HepG2 (cell line): Measurements from ENCODE around the gene SLC25A33. TPM values are rescaled to one million over a fixed set of nuclear protein-coding genes. Genes with fewer than 3 reads are reported as not detected.

Source experiments
- ADNP ChIP-seq: sonication (generic); formaldehyde crosslinking; IDR thresholded peaks from 2 replicates; pipeline ENCODE4 v1.4.0; 2020; ENCODE audit warnings: missing genetic modification reagents
- AHR ChIP-seq: IDR thresholded peaks from 2 replicates; pipeline ENCODE4 v1.6.1; 2018; ENCODE audit warnings: missing genetic modification reagents, missing compliant biosample characterization
- ARNT2 ChIP-seq: sonication (generic); formaldehyde crosslinking; IDR thresholded peaks from 2 replicates; pipeline ENCODE4 v1.8.0; 2022; ENCODE audit warnings: mild to moderate bottlenecking, low read depth, missing genetic modification reagents, moderate library complexity
- BCL3 ChIP-seq: sonication (generic); formaldehyde crosslinking; IDR thresholded peaks from 2 replicates; pipeline ENCODE4 v1.5.1; 2020; ENCODE audit warnings: mild to moderate bottlenecking, missing genetic modification reagents, moderate library complexity
- CEBPG ChIP-seq: IDR thresholded peaks from 2 replicates; pipeline ENCODE4 v1.6.1; 2016
- CSRNP2 ChIP-seq: sonication (generic); formaldehyde crosslinking; conservative IDR thresholded peaks from 2 replicates; pipeline ENCODE4 v1.8.0; 2022; ENCODE audit warnings: low read depth, missing genetic modification reagents
- HOXA5 ChIP-seq: sonication (generic); formaldehyde crosslinking; IDR thresholded peaks from 2 replicates; pipeline ENCODE4 v1.4.0; 2020; ENCODE audit warnings: missing genetic modification reagents
- KLF12 ChIP-seq: sonication (generic); formaldehyde crosslinking; IDR thresholded peaks from 2 replicates; pipeline ENCODE4 v1.4.0; 2020; ENCODE audit warnings: missing genetic modification reagents, borderline replicate concordance
- NFE2 ChIP-seq: sonication (generic); formaldehyde crosslinking; IDR thresholded peaks from 2 replicates; pipeline ENCODE4 v1.4.0; 2020; ENCODE audit warnings: missing genetic modification reagents
- PAF1 ChIP-seq: IDR thresholded peaks from 2 replicates; pipeline ENCODE4 v1.6.1; 2016; ENCODE audit warnings: missing genetic modification reagents, missing compliant biosample characterization
- RXRA ChIP-seq: sonication (generic); formaldehyde crosslinking; IDR thresholded peaks from 2 replicates; pipeline ENCODE4 v1.5.1; 2020; ENCODE audit warnings: missing genetic modification reagents
- SCMH1 ChIP-seq: sonication (generic); formaldehyde crosslinking; IDR thresholded peaks from 2 replicates; pipeline ENCODE4 v1.9.0; 2021; ENCODE audit warnings: missing genetic modification reagents, mild to moderate bottlenecking, borderline replicate concordance
- SRF ChIP-seq: IDR thresholded peaks from 2 replicates; pipeline ENCODE4 v1.6.1; 2011; ENCODE audit warnings: mild to moderate bottlenecking, low read depth, low read length, moderate library complexity
- TAF15 ChIP-seq: fragments of 200-400 bp; formaldehyde crosslinking; IDR thresholded peaks from one replicate; pipeline ENCODE4 v1.6.1; 2018; ENCODE audit warnings: mild to moderate bottlenecking, low read depth, low read length; ENCODE audit not compliant: poor library complexity, severe bottlenecking
- TFDP2 ChIP-seq: sonication (generic); formaldehyde crosslinking; IDR thresholded peaks from 2 replicates; pipeline ENCODE4 v1.4.0; 2020; ENCODE audit warnings: missing genetic modification reagents
- ZBTB26 ChIP-seq: IDR thresholded peaks from 2 replicates; pipeline ENCODE4 v1.6.1; 2016; ENCODE audit warnings: missing compliant biosample characterization, missing genetic modification reagents, borderline replicate concordance
- ZMAT3 ChIP-seq: sonication (generic); formaldehyde crosslinking; conservative IDR thresholded peaks from 2 replicates; pipeline ENCODE4 v1.7.0; 2021; ENCODE audit warnings: missing genetic modification reagents
- ZNF264 ChIP-seq: sonication (generic); formaldehyde crosslinking; IDR thresholded peaks from 2 replicates; pipeline ENCODE4 v1.4.0; 2020; ENCODE audit warnings: missing genetic modification reagents
- ZNF354B ChIP-seq: sonication (generic); formaldehyde crosslinking; IDR thresholded peaks from 2 replicates; pipeline ENCODE4 v1.8.0; 2022; ENCODE audit warnings: mild to moderate bottlenecking, missing genetic modification reagents
- ZNF567 ChIP-seq: sonication (generic); formaldehyde crosslinking; IDR thresholded peaks from 2 replicates; pipeline ENCODE4 v1.8.1; 2023; ENCODE audit warnings: mild to moderate bottlenecking, missing genetic modification reagents, borderline replicate concordance
- ZNF607 ChIP-seq: sonication (generic); formaldehyde crosslinking; IDR thresholded peaks from 2 replicates; pipeline ENCODE4 v1.5.1; 2020; ENCODE audit warnings: missing genetic modification reagents, mild to moderate bottlenecking, borderline replicate concordance
- ZNF878 ChIP-seq: sonication (generic); formaldehyde crosslinking; IDR thresholded peaks from 2 replicates; pipeline ENCODE4 v1.8.1; 2023; ENCODE audit warnings: mild to moderate bottlenecking, missing genetic modification reagents, moderate library complexity
- polyA plus RNA-seq, 8 experiments: library from polyadenylated mRNA; depleted of rRNA in 3 of 8; stranded (reverse) in 7 of 8; unstranded in 1 of 8; fragments of >200 nt; fragmentation: Illumina TruSeq in 4 of 8; extraction: Trizol in 4 of 8; gene quantifications; 2 replicates each; pipeline versions ENCODE4 v1.2.1 to v1.2.3, GENCODE V29; 2011 to 2016; ENCODE audit warnings: low read depth in 4 of 8, missing spikeins in 1 of 8, mixed read lengths in 1 of 8; ENCODE audit not compliant: insufficient read depth in 1 of 8
- total RNA-seq, 5 experiments: library from RNA; depleted of rRNA; stranded (reverse); fragments of >200 nt; fragmentation: Illumina TruSeq; extraction: Trizol; gene quantifications; 2 replicates each; pipeline ENCODE4 v1.2.3, GENCODE V29; 2016; ENCODE audit warnings: low read depth in 1 of 5
- TF ChIP-seq, protein P1 (sequence below): sonication (generic); formaldehyde crosslinking; conservative IDR thresholded peaks from 2 replicates; pipeline ENCODE4 v1.4.0; 2020; ENCODE audit warnings: missing genetic modification reagents

SLC25A33 gene
- total and polyA plus RNA-seq, 2 of the 13 experiments (the other 11 are each of a cell fraction or from before 2014, with no cell fraction given): 15.4 to 50.3 TPM

DNA sequence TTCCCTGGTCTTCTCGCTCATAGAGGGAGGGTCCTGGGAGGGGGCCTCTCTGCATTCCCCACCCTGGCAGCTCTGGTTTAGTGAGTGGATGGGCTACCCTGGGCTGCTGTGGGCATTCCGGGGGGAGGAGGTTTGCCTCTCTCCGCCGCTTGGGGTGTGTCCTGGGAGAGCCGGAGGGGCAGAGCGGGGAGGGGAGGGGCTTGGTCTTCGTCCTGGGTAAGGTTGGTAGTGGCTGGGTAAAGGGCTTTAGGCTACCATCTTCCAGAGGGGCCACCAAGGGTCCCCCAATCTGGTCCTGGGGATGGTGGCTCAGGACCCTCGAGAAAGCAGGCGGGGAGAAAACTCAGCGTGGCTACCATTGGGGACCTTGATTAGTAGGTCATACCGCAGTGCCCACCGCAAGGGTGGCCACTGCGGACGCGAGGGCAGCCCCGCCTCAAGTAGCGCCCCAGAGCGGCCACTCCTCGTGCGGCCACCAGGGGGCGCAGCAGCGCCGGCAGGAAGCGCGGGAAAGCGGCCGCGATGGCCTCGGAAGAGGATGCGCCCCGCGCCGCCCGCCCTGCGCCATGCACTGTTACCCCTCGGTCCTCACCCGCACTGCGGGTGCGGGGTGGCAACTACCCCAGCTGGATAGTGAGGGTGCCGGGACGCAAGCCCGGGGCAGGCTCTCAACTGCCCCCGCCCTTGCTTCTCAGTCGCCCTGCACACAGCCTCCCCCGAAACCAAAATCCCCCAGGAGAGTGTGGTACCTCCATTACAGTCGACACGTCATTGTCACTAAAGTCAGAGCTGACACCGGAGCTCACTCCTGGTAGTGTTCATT, 44.1 kb upstream of the SLC25A33 start (continued):
- TF ChIP-seq ZNF607 (CRISPR knock-in tag) (no peak), NFE2 (CRISPR knock-in tag) (no peak), ZNF264 (no peak), CSRNP2 (no peak), HOXA5 (CRISPR knock-in tag) (no peak), TAF15 (no peak), CEBPG (no peak), ZMAT3 (CRISPR knock-in tag) (no peak), ARNT2 (CRISPR knock-in tag) (0 out of 2 replicates have a peak, but pooled peaks have one; percentile 53), ADNP (CRISPR knock-in tag) (0 out of 2 replicates have a peak, but pooled peaks have one; percentile 36), ZNF567 (CRISPR knock-in tag) (no peak), BCL3 (CRISPR knock-in tag) (no peak; the same call in 1 of the 2 replicates), ZNF354B (CRISPR knock-in tag) (no peak), ZNF878 (CRISPR knock-in tag) (no peak), PAF1 (no peak), ZBTB26 (CRISPR knock-in tag) (no peak), RXRA (CRISPR knock-in tag) (0 out of 2 replicates have a peak, but pooled peaks have one; percentile 15), TFDP2 (peak; percentile 90), SCMH1 (CRISPR knock-in tag) (no peak), AHR (CRISPR knock-in tag) (no peak), SRF (no peak), KLF12 (CRISPR knock-in tag) (peak; percentile 52; the same call in 1 of the 2 replicates)
- TF ChIP-seq, protein P1, sequence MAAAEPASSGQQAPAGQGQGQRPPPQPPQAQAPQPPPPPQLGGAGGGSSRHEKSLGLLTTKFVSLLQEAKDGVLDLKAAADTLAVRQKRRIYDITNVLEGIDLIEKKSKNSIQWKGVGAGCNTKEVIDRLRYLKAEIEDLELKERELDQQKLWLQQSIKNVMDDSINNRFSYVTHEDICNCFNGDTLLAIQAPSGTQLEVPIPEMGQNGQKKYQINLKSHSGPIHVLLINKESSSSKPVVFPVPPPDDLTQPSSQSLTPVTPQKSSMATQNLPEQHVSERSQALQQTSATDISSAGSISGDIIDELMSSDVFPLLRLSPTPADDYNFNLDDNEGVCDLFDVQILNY: peak; percentile 77; the same call in 1 of the 2 replicates
